ENCODE measurements around the gene KIRREL1. TPM values are rescaled to one million over a fixed set of nuclear protein-coding genes. Genes with fewer than 3 reads are reported as not detected.

KIRREL1 gene
- total RNA-seq, 1 experiment from 2014 or later = 145 TPM

- no peak for DNase-seq (ENCODE audit: low spot score)
These were observed 18.1 kb upstream of the KIRREL1 start for GRCh38 chr1:157975228-157975950.

- no peak for DNase-seq (ENCODE audit: low spot score)
These were observed 16.6 kb upstream of the KIRREL1 start for GRCh38 chr1:157976888-157977287.

GRCh38 chr1:157978586-157979403 is 14.7 kb upstream of the KIRREL1 start:
- no peak for DNase-seq (ENCODE audit: low spot score)

- DNase-seq (ENCODE audit: low spot score) = no peak
These were observed 11.3 kb upstream of the KIRREL1 start for GRCh38 chr1:157982136-157982535.

- DNase-seq (ENCODE audit: low spot score) = no peak
These were observed 9.7 kb upstream of the KIRREL1 start for GRCh38 chr1:157983787-157984186.

GRCh38 chr1:157984469-157984868 is 9.0 kb upstream of the KIRREL1 start:
- DNase-seq (ENCODE audit: low spot score) = no peak

GRCh38 chr1:157985473-157985872 is 8.0 kb upstream of the KIRREL1 start:
- DNase-seq (ENCODE audit: low spot score) = no peak

- no peak for DNase-seq (ENCODE audit: low spot score)
These were observed 5.4 kb upstream of the KIRREL1 start for GRCh38 chr1:157988002-157988401.

GRCh38 chr1:157992031-157992832 is 1.2 kb upstream of the KIRREL1 start:
- peak; percentile 65 for DNase-seq (ENCODE audit: low spot score)

GRCh38 chr1:157992833-157993146 is 655 bp upstream of the KIRREL1 start:
- DNase-seq (ENCODE audit: low spot score) = no peak

GRCh38 chr1:157993918-157994605 is 617 bp downstream of the KIRREL1 start:
- no peak for DNase-seq (ENCODE audit: low spot score)

GRCh38 chr1:157994704-157995582 is 1.5 kb downstream of the KIRREL1 start:
- DNase-seq (ENCODE audit: low spot score) = no peak

GRCh38 chr1:157995583-157996169 is 2.2 kb downstream of the KIRREL1 start:
- DNase-seq (ENCODE audit: low spot score) = no peak

- DNase-seq (ENCODE audit: low spot score) = no peak
These were observed 3.0 kb downstream of the KIRREL1 start for GRCh38 chr1:157996433-157996832.

GRCh38 chr1:158000507-158000906 is 7.1 kb downstream of the KIRREL1 start:
- DNase-seq (ENCODE audit: low spot score) = no peak

- DNase-seq (ENCODE audit: low spot score) = no peak
These were observed 8.7 kb downstream of the KIRREL1 start for GRCh38 chr1:158002022-158002630.

GRCh38 chr1:158002631-158003405 is 9.4 kb downstream of the KIRREL1 start:
- DNase-seq (ENCODE audit: low spot score) = no peak

- DNase-seq (ENCODE audit: low spot score) = no peak
These were observed 10.0 kb downstream of the KIRREL1 start for GRCh38 chr1:158003406-158003800.

GRCh38 chr1:158005224-158005623 is 11.8 kb downstream of the KIRREL1 start:
- no peak for DNase-seq (ENCODE audit: low spot score)
